Measurements from ENCODE around the gene CAMK2D.

The CAMK2D gene

DNA sequence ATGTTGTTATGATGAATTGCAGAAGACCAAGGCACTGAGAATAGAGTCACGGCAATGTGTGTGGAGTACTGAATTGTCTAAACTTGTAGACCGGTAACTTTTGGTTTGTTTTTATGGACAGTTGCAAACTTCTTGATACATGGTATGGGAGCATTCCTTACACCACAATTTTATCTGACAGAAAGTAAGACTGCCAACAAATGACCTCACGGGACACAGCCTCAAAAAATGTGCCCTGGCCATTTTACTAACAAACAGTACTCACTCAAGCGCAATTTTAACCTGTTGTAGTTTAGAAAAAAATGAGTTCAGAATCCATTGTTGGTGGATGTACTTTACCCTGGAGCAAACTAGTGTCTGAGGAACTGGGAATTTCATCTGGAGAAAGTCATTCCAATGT lies 321.2 kb downstream of the CAMK2D start:
- DNase-seq (ENCODE audit: low read depth in 2 of 2), result no peak

DNA sequence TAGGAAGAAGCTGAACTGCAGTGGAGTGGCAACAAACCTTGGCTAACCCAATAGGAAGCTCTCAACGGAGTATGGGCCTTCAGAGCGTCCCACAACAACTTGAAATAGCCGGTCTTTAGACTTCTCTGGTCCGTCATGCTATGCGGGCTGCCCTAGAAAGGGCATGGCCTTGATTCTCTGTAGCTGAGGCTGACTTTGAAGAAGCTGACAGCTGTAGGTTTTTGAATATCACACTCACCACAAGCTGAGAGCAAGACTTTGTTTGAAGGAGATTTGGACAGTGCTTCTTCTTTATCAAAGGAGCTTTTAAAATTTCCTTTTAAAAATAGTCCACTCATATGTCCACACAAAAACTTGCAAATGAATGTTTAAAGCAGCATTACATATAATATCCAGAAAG lies 322.9 kb downstream of the CAMK2D start:
- no peak for DNase-seq (ENCODE audit: low read depth in 2 of 2)

DNA sequence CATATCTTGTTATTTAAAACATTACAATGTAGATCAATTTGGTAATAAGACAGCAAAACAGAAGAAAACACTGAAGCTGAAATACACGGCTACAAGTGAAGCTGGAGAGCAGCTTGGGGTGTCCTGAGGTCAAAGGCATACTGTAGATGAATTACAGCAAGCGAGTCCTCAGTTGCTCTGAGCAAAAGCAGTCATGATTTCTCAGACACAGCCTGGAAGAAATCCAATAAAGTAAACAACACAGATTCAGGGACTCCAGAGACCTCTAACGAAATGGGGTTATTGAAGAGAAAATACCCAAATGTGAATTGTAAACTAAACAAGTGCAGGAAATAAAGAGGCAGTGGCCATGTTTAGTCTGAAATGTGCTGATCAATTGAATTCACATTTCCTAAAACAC lies 324.4 kb downstream of the CAMK2D start:
- DNase-seq (ENCODE audit: low read depth in 2 of 2), result no peak

DNA sequence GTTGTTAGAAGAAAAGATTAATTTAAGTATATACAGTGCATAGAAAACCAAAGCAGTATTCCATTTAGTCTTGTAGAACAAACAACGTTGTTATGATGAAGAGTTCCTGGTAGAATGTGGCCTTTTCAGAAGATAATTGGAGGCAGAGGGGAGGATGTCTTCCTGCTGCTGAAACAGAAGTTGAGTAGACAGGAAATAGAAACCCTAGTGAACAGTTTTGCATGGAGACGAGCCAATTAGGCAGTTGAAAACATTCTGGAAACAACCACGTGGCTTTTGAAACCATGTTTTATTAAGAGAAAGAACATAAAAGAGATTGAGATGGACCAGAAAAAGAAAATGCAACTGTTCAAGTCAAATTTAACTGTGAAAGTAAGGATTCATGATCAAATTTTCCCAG lies 325.2 kb downstream of the CAMK2D start:
- no peak for DNase-seq (ENCODE audit: low read depth in 2 of 2)

DNA sequence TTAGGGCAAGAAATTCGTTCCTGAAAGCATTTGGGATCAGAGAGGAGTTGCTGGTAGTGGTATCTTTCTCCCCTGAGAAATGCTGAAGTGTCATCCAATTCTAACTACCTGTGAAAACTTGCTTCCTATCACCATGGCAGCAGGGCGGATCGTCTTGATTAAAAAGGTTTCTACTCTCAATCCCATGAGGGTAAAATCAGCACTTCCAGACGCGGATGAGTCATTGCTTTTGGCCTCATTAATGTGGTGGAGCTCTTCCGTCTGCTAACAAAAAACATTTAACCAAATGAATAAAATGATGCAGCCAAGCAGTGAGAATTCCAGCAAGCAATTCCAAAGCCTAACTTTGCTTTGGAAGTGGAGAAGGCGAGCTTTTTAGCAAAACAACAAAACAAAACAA lies 325.6 kb downstream of the CAMK2D start:
- DNase-seq (ENCODE audit: low read depth in 2 of 2), result no peak

DNA sequence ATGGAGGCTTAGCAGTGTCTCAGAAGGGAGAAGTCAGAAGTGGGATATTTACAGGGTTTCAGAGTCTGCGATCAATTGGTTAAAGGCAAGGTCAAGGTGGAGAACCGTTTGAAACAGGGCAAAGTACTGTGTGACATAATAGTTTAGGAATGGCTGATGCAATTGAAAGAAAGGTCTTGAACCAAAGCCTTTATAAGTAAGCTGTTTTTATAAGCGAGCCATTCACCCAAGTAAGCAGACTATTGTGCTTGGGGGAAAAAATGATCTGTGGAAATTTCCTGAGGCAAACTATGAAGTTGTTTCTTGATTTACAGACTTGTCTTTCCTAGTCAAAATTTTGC lies 327.3 kb downstream of the CAMK2D start:
- no peak for DNase-seq (ENCODE audit: low read depth in 2 of 2)

DNA sequence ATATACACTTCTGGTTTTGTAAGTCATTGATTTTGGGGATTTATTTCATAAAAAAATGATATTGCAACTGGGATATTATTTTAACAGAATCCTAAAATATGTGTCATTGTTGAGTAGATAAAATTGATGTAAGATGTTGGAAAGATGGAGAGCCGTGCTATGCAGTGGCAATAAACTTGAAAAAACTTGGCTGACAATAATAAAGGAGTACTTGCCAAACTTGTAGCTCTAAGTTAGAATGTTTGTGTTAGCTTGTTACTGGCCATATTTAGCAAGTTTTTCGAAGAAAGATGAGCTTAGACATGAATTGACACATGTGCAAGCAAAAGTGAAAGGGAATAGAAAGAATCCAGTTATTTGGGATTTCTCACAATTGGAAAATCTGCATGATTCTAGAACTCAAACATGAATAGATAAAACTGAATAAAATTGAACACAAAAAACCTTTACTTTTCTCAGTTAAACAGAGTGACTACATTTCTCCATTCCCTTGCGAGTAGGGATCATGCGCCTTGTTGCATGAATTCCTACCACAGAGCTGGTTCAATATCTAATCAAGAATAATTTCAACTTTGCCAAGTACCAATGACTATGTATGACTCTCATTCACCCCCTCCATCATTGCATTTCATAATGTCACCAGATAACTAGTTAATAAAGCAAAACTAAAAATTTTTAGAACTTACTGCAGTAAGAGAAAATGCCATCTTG lies 327.8 kb downstream of the CAMK2D start:
- DNase-seq (ENCODE audit: low read depth in 2 of 2), result no peak

DNA sequence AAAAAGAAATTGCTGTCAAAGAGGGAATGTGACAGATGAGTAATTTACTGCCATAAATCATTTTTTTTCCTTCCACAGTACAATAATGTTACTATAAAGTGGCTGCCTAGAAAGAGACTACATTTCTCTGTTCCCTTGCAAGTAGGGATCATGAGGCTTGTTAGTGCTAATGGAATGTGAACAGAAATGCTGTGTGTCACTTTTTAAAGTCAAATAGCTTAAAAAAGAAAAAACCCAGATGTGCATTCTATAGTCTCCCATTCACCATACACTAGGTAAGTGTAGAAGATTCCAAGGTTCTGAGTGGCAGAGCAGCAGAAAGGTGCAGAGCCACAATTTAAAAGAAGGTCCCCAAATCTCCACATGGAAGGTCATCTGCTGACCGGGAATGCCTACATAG lies 328.4 kb downstream of the CAMK2D start:
- DNase-seq (ENCODE audit: low read depth in 2 of 2), result no peak

GRCh38 chr4:113423631-113424030 lies 337.9 kb downstream of the CAMK2D start:
- no peak for DNase-seq (ENCODE audit: low read depth in 2 of 2)

- DNase-seq (ENCODE audit: low read depth in 2 of 2), result no peak
These were observed 340.6 kb downstream of the CAMK2D start for GRCh38 chr4:113420938-113421337.

DNA sequence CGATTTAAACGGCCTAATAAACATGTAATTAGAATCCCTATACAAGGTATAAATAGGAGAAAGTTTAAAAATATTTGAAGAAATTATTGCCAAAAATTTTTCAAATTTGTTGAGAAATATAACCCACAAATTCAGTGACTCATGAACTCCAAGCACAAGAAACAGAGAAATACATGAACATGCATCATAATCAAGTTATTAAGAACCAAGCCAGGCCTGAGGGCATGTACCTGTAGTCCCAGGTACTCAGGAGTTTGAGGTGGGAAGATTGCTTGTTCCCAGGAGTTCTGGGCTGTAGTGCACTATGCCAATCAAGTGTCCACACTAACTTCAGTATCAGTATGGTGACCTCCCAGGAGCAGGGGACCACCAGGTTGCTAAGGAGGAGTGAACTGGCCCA lies 341.9 kb downstream of the CAMK2D start:
- no peak for DNase-seq (ENCODE audit: low read depth in 2 of 2)

- no peak for DNase-seq (ENCODE audit: low read depth in 2 of 2)
These were observed 350.0 kb downstream of the CAMK2D start for GRCh38 chr4:113411496-113411938.

DNA sequence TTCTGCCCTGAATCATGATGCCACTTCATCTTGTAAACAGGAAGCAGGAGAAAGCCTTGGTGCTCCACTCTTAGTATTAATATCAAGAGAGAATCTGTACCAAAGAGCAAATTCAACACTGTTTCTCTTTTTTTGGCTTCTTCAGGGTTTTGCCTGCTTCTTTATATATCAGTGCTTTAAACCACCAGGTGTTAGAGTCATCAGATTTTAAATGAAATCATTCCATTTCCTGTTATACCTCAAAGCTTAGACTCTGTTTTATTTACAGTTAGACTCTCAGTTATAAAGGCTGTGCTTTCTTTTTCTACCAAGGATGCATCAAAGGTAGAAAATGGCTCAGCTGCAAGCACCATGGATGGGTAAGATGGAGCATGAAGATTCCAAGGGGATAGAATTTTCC lies 350.9 kb downstream of the CAMK2D start:
- DNase-seq (ENCODE audit: low read depth in 2 of 2), result no peak

DNA sequence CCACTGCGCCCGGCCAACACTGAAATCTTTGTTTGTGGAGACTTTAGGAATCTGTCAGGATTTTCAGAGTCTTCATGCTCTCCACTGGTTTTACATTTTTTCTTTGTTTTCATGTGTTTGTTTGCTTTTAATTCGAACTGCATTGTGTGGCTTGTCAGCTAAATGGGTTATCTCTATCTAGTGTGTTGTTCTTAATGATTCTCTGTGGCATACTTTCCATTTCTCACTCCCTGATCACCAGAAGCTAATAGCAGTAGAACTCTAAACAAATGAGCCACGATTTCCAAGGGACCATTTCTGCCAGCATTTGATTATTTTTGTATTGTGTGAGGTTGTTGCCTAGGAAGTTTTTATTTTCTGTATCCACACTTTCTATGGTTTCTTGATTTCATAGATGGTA lies 352.4 kb downstream of the CAMK2D start:
- DNase-seq (ENCODE audit: low read depth in 2 of 2), result no peak

- no peak for DNase-seq (ENCODE audit: low read depth in 2 of 2)
These were observed 354.1 kb downstream of the CAMK2D start for GRCh38 chr4:113407409-113407808.

GRCh38 chr4:113406723-113407016 lies 354.9 kb downstream of the CAMK2D start:
- DNase-seq (ENCODE audit: low read depth in 2 of 2), result no peak

DNA sequence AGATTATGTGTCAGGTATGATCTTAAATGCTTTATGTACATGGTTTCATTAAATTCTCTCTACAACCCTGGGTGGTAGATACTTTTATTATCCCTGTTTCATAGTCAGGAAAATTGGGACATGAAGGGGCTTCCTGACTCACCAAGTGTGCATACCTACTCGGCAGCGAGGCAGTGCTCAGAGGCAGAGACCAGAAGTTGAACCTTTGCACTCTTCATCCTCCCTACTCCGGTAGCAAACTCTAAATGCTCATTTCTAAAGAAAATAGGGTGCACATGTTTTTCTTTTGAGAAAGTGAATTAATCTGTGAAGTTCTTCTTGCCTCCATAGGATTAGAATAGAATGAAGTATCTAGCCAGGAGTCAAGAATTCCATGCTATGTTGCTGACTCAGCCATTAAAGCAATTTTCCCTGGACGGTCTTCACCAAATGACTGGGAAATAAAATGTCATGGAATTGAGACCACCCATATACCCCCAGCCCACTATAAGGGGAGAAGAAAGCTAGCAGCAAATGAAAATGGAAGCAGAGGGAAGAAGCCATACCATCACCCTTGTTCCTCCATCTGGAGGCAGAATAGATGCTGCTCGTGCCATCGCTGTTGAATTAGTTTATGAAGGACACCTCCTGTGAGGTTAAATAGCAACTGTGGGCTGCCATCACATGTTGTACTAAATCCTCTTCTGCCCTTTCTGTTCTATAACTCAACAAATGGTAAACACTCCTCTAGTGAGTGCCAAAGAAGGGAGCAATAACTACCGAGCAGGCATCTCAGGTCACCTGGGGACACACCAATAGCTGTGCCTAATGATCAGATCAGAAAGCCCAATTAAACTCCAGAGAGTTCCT lies 355.4 kb downstream of the CAMK2D start:
- DNase-seq (ENCODE audit: low read depth in 2 of 2), result no peak

DNA sequence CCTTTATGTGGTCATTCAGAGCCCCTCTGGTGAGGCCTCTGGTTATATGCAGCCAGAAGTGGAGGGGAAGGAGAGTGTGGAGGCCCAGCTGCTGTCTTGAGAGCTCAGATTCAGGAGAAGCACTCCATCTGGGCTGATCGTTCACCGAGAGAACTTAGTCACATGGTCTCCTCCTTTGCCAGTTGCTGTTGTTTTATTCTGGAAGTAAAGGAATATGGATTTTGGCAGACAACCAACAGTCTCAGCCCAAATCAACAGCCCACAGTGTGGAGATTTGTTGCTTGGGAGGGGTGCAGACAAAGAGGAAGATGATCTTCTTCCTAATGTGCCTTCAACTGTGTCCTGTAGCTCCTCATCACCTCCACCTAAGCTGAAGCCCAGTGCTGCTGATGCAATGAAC lies 356.7 kb downstream of the CAMK2D start:
- DNase-seq (ENCODE audit: low read depth in 2 of 2), result no peak

DNA sequence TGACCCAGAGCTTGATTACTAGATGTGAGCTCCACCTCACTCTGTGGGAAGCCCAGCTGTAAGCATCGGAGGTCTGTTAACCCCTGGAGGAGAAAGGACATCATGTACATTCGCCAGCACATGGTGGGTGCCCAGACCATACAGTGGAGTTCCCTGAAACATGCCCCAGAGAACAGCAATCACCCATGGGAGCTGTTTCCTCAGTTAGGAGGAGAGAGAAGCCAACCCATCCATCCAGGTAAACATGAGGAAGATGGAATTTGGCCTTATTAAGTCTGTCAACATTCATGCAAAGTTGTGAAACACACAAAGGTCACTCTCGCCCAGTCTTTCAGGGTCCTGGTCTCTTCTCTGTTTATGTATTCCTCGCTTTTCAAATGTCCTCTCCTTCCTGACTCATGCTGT lies 357.4 kb downstream of the CAMK2D start:
- DNase-seq (ENCODE audit: low read depth in 2 of 2), result no peak

Data from activated CD8-positive, alpha-beta memory T cell treated with anti-CD3 and anti-CD28 coated beads for 4 hours (primary cell).